Activated CD4-positive, alpha-beta T cell treated with anti-CD3 and anti-CD28 coated beads, Interleukin-10, Interleukin-2, amounts not matched to agents 100 ng/mL and 50 ng/mL, durations not matched to agents 16 hours and 8 hours (primary cell): ENCODE measurements around the gene QPCT.
"Not testable (repeated sequence)": the region's sequence is repeated elsewhere in the genome, so short reads cannot be mapped to it uniquely, and the experiment has no call there.

ENCODE experiments used
- DNase-seq: peaks from one replicate; pipeline ENCODE4 v3.0.0-alpha.2; 2020

The QPCT gene

DNA sequence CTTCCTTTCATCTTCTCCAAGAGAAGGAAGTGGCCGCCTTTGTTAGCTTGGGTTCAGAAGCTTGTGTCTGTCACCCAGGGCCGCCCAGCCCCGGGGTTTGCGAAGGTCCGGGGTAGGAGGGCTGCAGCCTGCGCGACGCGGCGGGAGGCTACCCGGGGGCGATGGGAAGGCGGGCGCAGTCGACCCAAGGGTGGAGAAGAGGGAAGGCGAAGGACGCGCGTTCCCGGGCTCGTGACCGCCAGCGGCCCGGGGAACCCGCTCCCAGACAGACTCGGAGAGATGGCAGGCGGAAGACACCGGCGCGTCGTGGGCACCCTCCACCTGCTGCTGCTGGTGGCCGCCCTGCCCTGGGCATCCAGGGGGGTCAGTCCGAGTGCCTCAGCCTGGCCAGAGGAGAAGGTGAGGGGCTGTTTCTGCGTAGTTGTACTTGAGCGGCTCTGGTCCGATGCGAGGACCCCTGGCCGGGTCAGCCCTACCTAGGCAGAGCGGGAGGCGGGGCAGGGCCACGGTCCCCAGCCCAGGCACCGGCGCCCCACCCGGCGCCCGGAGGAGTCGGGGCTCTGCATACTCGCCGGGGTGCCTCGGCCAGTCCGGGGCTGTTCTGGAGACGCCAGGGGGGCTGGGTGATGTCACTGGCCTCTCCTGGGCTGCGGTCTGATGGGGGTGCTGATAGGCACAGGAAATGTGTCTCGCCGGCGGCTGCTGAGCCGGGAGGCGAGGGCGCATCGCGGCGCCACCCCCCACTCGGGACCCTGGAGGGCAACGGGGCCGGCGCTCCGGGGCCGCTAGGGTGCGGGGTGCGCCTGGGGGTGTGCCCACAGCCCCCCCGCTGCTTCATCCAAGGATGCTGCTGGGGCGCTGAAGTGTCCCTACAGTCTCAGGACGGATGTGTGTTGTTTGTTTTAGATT is at the start of gene QPCT:
QPCT (plus strand) TSS at position 178 of the 909 bp plus-strand sequence; CDS start at position 280, 102 bp downstream.
- DNase-seq: peak; percentile 32

DNA sequence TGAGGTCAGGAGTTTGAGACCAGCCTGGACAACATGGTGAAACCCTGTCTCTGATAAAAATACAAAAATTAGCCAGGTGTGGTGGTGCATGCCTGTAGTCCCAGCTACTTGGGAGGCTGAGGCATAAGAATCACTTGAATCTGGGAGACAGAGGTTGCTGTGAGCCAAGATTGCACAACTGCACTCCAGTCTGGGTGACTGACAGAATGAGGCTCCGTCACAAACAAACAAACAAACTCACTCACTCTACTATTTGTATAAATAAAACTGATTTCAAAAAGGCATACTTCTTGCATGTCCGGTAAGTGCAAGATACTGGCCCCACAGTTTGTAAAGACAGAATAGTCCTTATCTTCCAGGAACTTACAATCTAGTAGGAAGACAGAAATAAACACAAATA is 49.6 kb upstream of the QPCT start:
- DNase-seq: not testable (repeated sequence)

DNA sequence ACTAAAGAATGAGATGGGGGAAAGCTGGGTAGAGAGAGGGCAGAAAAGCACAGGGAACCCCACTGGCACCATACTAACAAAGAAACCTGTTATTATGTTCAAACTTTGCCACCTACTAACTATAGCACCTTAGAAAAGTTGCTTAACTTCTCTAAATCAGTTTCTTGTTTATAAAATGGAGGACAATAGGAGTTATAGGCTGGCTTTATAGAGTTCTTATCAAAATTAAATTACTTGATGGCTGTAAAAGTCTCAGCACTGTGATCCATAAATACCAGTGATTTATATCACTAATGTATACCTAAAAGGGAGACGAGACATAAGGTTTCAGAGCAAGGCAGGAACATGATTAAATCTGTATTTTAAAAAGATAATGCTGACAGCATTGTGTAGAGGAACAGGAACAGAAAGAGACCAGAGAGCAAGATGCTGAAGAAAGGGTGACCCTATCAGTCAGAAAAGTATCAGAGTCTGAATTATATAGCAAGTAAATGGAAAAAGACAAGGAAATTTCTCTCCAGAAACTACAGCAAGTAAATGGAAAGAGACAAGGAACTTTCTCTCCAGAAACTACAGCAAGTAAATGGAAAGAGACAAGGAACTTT is 48.9 kb upstream of the QPCT start:
- DNase-seq: no peak

DNA sequence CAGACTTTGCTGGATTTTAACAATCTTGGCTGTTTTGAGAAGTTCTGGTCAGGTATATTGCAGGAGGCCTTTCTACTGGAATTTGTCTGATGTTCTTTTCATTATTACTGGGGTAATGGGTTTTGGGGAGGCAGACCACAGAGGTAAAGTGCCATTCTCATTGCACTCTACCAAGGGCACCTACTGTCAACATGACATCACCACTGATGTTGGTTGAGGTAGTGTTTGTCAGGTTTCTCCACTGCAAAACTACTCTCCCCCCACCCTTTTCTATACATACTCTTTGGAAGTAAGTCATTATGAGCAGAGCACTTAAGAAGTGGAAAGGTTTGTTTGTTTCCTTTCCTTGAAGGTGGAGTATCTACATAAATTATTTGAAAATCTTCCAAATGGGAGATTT is 46.8 kb upstream of the QPCT start:
- no peak for DNase-seq

DNA sequence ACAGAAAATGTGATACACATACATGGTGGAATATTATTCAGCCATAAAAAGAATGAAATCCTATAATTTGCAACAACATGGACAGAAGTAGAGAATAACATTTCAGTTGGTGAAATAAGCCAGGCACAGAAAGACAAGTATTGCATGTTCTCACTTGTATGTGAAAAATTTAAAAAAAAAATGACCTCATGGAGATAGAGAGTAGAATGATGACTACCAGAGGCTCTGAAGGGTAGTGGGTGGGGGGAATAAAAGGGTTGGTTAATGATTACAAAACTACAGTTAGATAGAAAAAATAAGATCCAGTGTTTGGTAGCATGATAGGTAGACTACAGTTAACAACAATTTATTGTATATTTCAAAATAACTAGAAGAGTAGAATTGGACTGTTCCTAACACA is 44.3 kb upstream of the QPCT start:
- no peak for DNase-seq

DNA sequence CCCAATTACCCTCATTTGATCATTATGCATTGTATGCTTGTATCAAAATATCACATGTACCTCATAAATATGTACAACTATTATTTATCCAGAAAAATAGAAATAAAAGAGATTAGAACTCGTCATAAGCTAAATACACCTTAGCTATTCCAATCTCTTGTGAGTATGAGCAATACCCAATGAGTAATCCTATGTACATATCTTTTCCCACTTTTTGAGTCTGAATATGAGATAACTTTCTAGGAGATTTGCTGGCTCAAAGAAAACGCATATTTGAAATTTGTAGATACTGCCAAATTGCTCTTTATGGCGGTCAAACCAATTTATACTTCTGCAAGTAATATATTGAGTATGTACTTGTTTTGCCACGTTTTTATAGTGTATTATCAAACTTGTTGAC is 43.9 kb upstream of the QPCT start:
- DNase-seq: no peak

DNA sequence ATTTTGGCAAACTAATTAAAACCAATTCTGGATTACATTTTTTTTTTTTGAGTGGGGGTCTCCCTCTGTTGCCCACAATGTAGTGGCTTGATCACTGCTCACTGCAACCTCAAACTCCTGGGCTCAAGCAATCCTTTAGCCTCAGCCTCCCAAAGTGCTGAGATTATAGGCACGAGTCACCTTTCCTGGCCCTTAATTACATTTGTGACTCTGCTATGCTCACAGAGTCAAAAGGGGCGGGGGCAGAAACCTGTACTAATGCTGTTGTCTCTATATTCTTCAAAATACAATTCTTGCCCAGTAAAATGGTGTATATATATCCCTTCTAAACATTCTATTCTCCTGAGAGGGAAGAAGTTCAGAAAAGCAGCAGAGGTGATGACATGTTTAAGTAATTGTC is 43.0 kb upstream of the QPCT start:
- DNase-seq: no peak

DNA sequence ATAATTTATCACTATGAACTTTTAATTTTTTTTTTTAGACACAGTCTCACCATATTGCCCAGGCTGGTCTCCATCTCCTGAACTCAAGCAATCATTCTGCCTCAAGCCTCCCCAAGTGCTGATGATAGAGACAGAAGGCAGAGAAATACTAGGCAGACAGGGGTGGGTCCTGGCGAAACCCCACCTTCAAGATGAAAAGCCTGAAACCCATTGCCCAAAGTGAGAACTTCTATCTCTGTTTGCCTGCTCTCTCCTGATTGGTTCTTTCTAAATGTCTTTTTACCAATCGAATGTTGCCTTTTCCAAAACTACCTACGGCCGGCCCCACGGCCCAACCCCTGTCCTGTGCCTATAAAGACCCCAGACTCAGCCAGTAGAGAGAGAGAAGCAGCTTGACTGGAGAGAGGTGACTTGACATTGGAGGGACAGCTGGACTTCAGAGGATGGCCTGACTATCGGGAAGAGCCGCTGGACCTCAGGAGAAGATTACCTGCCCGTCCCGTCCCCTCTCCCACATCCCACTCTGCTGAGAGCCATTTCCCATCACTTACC is 41.7 kb upstream of the QPCT start:
- no peak for DNase-seq

DNA sequence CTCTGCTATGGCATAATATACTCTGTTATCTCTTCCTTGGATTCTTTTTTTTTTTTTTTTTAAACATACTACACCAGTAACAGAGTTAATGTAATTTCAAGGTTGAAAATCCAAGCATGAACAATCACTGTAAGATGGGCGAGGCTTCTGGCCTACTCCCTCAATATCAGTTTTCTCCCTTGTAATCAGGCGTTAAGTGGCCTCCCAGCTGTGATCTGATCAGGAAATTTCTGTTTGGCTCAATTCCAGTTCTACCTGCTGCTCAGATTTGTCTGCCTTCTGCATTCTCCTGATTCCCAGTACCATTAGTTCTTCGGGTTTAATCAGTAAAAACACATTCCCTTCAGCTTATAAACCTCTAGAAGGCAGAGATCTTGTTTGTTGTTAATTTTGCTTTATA is 38.4 kb upstream of the QPCT start:
- DNase-seq: no peak

DNA sequence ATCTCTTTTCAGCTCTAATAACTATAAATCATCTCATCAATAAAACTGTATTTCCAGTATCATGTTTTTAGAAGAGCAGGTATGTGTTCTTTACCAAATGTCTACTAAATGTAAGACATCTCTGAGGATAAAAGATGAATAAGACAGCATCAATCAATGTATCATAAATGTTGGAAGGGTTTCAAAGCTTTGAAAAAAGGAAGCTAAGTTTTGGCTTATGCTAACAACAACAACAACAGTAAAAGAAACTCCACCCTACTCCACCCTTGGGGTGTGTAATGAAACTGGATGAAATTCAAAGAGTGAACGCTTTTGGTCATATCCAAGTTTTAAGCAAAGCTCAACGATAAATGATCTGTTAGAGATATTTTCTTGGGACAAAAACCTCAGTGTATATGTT is 36.9 kb upstream of the QPCT start:
- no peak for DNase-seq

DNA sequence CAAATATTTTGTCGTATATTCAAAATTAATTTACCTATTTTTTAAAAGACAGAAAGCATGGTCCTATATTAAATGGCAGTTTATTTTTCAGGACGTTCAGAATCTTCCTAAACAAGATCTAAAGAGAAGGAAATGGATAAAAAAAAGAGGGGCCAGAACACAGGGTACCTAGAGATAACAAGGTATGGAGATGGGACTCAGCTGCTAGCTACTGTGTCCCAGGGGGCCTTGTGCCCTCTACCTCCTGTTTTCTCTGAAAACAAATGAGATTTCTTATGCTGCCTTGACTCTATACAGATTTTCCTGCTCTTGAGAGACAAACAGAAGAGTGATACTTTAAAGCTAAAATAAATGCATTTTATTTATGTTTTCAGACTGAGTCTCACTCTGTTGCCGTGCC is 29.1 kb upstream of the QPCT start:
- DNase-seq: no peak

DNA sequence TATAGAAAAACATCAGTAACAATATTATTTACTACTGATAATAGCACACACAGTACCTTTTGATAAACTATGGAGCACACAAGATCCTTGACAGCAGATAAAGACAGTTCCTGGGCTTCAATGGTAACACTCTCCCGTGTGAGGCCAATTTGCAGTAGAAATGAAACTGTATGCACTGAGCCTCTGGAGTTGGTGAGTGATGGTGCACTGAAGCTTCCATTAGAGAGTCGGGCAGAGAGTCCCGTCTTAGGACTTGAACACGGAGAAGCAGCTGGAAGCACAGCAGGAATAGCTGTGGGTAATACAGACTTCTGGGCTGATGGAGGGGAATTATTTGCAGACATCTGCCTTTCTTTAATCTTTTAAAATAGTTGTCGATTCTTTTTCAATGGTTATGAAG is 28.2 kb upstream of the QPCT start:
- DNase-seq: no peak

DNA sequence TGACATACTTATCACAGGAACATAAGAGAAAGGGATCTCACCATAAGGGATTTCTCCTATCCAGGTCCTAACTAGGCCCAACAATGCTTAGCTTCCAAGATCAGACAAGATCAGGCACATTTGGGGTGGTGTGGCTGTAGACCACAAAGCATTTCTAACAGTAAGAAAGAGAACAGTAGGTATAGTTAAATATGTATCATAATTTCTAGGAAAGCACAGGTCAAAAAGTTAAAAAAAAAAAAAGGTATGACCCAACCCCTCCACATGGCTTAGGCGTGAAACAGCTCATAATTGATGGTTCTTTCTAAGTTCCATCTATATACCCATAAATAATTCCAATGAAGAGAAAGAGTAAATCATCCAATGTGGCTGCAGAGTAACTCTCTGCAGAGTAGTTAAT is 26.7 kb upstream of the QPCT start:
- DNase-seq: no peak

DNA sequence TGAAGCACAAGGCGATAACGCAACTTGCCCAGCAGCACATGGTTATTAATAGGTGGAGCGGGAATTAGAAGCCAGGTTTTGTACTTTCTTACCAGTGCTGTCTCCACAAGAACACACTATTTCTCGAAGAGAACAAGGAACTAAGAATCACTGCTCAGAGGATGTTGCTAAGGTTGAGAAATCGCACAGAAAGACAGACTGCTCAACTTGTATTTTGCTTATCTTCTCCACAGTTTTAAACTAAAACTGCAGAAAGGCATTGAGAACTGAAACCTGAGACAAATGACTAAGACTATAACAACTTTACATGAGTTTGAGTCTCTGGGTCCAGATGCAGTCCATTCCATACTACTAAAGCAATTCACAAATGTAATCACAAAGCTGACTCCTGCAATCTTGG is 26.0 kb upstream of the QPCT start:
- DNase-seq: peak; percentile 11

DNA sequence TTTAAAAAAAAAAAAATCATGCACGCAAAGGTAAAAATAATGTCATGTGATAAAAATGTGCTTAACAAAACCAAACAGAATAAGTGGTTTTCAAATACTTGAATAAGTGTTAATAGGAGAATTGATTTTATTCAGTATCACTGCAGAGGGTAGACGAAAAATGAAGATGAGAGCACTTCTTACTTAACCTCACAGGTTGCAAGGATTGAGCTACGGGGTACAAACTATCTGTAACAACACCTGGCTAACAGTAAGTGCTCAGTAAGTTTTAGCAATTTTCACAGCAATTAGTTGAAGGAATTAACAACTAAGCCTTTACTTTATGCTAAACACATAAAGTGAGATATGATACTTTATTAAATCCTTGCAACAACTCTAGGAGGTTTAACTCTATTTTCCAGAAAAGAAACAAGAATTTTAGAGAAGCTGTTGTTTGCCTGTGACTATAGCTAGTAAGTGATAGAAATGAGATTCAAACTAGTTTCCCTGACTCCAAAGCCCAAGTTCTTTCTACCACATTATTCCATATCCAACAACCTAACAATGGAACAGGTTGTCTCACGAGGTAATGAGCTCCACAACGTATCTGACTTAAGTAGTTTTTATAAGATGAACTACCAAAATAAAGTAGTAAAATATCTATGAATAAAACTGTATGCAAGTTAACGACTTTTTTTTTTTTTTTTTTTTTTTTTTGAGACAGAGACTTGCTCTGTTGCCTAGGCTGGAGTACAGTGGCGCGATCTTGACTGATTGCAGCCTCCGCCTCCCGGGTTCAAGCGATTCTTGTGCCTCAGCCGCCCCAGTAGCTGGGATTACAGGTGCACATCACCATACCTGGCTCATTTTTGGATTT is 24.4 kb upstream of the QPCT start:
- DNase-seq: no peak

DNA sequence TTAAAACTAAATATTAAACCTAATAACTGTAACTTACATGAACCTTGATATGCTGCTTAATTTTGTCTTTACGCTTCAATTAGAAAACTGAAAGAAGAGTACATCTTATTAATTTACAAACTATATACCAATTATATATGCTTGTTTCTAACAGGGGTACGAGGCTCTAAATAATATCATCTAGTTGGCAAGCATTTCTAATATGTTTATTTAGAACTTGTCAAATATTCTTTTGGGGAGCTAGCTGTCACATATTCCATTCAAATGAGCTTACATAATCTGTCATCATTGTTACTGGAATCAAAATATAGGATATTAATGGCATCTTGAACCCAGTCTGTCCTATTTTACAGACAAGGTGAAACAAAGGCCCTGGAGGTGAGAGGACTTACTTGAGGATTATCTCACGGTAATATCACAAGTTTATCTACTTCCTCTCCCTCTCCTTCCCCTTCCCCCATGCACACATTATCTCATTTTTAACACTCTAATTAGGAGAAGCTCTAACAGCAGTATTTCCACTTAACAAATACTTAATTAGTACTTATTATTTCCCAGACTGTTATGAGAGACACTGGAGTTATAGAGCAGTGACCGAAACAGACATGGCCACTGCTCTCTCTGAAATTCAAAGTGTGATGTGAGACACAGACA is 23.3 kb upstream of the QPCT start:
- DNase-seq: no peak

DNA sequence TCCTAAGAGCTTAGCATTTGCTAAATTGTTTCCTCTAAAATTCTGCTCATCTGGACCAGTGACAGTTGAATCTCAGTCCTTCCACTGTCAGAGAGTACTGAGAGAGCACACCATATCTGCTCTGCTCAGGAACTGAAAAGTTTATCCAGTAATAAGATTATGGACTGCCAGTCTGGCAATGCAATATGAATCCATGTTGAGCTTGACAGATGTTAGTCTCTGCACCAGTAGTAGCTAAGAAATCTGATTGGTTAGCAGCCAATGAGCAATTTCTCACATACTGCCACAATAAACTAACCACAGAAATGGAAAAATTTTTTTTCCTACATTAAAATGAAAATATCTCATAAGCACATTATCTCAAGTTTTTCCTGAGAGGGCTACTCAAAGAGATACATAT is 22.1 kb upstream of the QPCT start:
- DNase-seq: peak; percentile 32

DNA sequence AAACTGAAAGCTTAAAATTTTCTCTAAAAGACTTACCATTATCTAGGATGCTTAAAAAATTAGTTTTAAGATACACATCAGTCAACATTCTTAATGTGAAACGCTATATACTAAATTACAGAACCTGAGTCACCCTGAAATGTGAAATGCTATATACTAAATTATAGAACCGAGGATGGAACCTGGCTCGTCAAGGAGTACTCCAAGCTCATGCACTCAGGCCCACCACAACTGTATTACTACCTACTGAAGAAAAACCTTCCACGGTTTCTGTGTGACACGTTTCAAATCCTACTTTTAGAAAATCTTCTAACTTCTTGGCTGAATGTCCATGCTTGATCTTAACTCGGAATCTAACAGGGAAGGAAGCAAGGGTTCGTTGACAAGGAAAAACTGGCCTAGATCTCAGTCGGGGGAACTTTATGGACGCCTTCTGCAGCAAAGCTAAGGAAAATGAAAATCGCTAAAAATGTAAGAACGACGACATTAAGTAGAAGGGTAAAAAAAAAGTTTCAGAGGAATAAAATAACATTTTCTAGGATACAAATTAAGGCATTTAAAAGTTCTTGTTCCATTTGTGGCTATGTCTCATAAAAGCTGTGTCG is 21.2 kb upstream of the QPCT start:
- DNase-seq: no peak

DNA sequence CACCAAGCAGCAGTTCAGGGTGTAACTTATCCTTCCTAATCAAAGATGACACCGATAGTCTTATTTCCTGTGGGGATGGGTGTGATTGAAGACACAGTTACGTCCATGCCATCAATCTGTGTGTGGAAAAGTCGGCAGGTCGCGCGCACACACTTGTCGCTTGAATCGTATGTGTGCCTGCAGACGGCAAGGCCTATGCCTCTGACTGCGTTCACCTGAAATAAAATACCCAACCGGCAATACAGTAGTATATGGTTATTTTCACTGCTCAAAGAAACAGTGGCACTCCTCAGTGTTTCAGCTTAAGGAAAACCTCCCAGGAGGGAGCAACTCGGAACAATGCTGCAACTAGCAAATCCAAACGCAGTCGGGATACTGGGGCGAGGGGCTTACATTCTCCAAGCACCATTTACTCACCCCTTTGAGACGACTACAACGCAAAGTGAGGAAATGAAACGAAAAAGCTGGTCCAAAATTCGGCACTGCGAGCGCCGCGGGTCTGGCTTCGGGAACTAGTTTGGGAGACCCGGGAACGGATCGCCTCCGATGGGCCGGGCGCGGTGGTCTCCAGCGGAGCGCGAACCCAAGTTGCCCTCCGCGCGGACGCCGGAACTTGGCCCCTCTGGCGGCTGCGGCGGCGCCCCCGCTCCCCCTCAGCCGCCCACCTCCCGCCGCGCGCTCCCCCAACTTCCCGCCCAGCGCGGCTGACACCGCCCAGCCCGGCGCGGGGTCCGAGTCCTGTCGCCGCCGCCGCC is 20.5 kb upstream of the QPCT start:
- peak; percentile 44 for DNase-seq

DNA sequence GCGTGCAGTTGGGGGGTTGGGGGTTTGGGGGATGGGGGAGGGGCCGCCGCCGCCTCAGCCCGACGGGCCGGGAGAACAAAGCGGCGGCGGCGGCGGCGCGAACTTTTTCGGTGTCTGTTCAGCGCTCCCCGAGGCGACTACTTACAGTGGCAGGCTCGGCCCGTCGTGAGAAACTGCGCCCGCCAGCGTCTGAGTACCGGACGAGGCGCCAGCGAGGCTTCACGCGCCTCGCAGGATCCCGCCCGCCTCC is 20.0 kb upstream of the QPCT start:
- no peak for DNase-seq

DNA sequence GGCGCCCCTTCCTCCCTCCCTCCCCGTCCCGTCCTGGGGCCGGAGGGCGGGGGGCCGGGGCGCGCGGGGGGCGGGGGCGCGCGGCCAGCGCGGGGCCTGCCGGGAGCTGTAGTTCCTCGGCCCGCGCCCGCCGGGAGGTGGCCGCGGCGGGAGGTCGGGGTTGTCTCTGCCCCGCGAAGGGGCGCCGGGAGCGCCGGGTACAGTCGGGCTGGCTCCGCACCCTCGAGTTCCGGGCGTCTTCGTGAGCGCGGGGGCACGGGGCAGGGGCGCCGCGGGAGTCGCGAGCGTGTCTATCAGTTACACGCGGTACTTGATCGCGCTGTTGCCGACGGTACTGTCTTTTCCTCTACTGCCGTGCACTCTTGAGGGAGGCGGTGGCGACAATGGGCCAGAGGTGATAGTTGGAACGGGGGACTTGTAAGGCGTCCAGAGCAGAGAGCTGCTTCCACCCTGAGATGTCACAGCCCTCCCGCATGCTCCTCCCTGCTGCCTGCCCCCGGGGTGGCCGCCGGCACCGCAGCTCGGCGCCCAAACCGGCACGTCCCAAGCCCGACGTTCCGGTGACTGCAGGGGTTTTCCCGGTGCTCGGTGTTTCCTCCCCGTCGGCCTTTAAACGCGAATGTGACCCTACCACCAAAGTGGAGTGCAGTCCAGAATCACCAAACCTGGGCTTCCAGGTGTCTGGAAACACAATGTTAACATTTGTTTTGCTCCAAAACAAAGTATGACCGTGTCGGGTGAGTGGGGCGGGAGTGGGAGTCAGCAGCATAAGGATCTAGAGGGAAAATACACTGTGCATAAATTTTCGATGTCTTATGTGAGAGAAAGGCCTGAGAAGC is 19.4 kb upstream of the QPCT start, which contains the start of gene PRKD3:
PRKD3 (minus strand) TSS at position 48 of the 839 bp plus-strand sequence. CDS start 8,309 bp downstream, outside the sequence.
- DNase-seq: peak; percentile 62
